Activated naive CD8-positive, alpha-beta T cell treated with anti-CD3 and anti-CD28 coated beads for 36 hours (primary cell): ENCODE measurements around the gene C19orf47. TPM values are rescaled to one million over a fixed set of nuclear protein-coding genes. Genes with fewer than 3 reads are reported as not detected.

Source experiments
- DNase-seq: peaks from one replicate; pipeline ENCODE4 v3.0.0; 2021
- H3K27ac Mint-ChIP-seq: one replicate; pipeline ENCODE4 v1.8.0; 2022; ENCODE audit warnings: mild to moderate bottlenecking, moderate library complexity, mixed read lengths
- H3K27me3 Mint-ChIP-seq: one replicate; pipeline ENCODE4 v1.8.0; 2022; ENCODE audit warnings: mild to moderate bottlenecking, mixed read lengths
- H3K36me3 Mint-ChIP-seq: one replicate; pipeline ENCODE4 v1.8.0; 2021; ENCODE audit warnings: mild to moderate bottlenecking, mixed read lengths
- H3K4me1 Mint-ChIP-seq: one replicate; pipeline ENCODE4 v1.8.0; 2021; ENCODE audit warnings: mixed read lengths
- H3K4me3 Mint-ChIP-seq: one replicate; pipeline ENCODE4 v1.8.0; 2022; ENCODE audit warnings: mild to moderate bottlenecking, moderate library complexity, mixed read lengths
- H3K9me3 Mint-ChIP-seq: one replicate; pipeline ENCODE4 v1.8.0; 2022; ENCODE audit warnings: mixed read lengths
- total RNA-seq, 2 experiments: library from RNA; stranded (reverse); gene quantifications; one replicate each; pipeline ENCODE4 v1.2.3, GENCODE V29; 2021

C19orf47 gene
- total RNA-seq, 2 experiments from 2014 or later = 26.1 to 28.1 TPM

DNA sequence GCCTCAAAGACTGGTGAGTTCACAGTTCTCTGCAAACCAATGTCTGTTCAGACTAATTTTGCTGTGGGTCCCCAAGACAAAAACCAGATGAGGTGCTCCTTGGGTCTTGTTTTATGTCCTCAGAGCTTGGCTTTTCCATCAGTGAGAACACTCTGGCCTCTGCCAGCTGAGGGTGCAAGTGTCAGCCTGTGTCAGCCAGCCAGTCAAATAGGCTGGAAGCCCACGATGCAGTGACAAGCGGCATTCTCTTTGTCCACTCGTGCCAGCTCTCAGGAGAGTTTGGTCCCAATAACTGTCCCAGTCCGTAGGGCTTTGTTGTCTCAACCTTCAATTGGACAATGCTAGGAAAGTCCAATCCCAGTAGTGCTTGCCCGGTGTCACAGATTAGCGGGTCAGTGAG lies 53.6 kb downstream of the C19orf47 start:
- H3K4me1 Mint-ChIP-seq = no peaks in the 10 kb centered on the region
- H3K27me3 Mint-ChIP-seq = no peaks in the 10 kb centered on the region
- H3K9me3 Mint-ChIP-seq = no peaks in the 10 kb centered on the region
- H3K27ac Mint-ChIP-seq = no peak overlapping the region
- H3K4me3 Mint-ChIP-seq = no peak overlapping the region
- DNase-seq = no peak
- no peaks in the 10 kb centered on the region for H3K36me3 Mint-ChIP-seq

DNA sequence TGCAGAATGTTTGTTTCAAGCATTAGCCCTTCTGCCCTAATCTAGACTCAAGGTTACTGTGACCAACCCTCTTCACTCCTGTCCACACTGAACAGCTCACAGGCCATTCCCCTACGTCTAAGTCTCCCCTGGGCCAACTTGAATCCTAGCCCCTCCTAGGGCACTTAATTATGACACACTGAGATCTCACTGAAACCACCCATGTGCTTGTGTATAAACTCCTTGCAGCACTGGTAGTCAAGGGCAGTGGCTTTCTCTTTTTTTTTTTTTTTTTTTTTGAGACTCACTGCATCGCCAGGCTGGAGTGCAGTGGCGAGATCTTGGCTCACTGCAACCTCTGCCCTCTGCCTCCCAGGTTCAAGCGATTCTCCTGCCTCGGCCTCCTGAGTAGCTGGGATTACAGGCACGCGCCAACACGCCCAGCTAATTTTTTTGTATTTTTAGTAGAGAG lies 61.2 kb downstream of the C19orf47 start:
- Mint-ChIP-seq H3K4me1 (peaks cover 31% of the 10 kb centered on the region), H3K36me3 (peaks cover 4% of the 10 kb centered on the region), H3K9me3 (no peaks in the 10 kb centered on the region), H3K27ac (peak overlapping the region; percentile 39), H3K4me3 (no peak overlapping the region), H3K27me3 (no peaks in the 10 kb centered on the region)
- DNase-seq = no peak

DNA sequence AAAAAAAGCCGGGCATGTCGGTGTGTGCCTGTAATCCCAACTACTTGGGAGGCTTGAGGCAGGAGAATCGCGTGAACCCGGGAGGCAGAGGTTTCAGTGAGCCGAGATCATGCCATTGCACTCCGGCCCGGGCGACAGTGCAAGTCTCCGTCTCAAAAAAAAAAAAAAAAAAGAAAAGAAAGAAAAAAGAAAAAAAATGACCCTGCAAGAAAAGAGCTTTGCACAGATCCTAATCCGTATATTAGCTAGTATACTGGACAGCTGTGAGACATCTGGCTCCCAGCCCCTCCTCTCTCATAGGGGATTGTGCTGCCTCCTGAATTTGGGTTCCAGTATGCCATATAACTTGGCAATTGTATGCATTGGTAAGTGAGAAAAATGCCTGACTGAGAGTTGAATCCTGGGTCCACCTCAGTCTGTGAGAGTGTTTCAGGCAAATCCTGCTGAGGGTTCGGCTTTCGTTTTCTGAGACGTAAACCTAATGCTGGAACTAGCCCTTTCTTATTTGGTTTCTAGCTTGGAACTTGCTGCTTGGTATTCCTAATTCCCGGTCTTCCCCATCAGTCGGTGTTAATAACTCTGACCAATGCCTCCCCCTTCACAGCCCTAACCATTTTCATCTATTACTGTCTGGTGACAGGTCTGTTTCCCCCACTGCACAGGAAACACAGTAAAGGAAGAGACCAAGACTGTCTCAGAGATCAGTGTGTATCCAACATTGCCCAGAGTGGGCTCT lies 61.8 kb downstream of the C19orf47 start:
- Mint-ChIP-seq H3K4me1 (peaks cover 34% of the 10 kb centered on the region), H3K36me3 (peaks cover 4% of the 10 kb centered on the region), H3K27me3 (no peaks in the 10 kb centered on the region), H3K9me3 (no peaks in the 10 kb centered on the region), H3K27ac (peak overlapping the region; percentile 97), H3K4me3 (peak overlapping the region; percentile 83)
- DNase-seq = no peak

GRCh38 chr19:40285353-40286234 lies 62.6 kb downstream of the C19orf47 start:
- Mint-ChIP-seq H3K4me3 (peak overlapping the region; percentile 83), H3K27ac (peak overlapping the region; percentile 97)

GRCh38 chr19:40284501-40285352 lies 63.5 kb downstream of the C19orf47 start, which contains the start of gene AKT2:
AKT2 (minus strand) TSS chr19:40285345; CDS start chr19:40265267, 20,078 bp downstream.
- Mint-ChIP-seq H3K4me3 (peak within 1 kb of the TSS; percentile 98), H3K27ac (peak within 1 kb of the TSS; percentile 99), H3K9me3 (no peaks in the 10 kb centered on the region), H3K27me3 (no peaks in the 10 kb centered on the region), H3K4me1 (peaks cover 47% of the 10 kb centered on the region), H3K36me3 (peaks cover 6% of the 10 kb centered on the region)
- DNase-seq = peak; percentile 86

More at GRCh38 chr19:40285353-40286234, 62.6 kb downstream of the C19orf47 start:
- H3K36me3 Mint-ChIP-seq = peaks cover 4% of the 10 kb centered on the region
- peaks cover 39% of the 10 kb centered on the region for H3K4me1 Mint-ChIP-seq
- H3K27me3 Mint-ChIP-seq = no peaks in the 10 kb centered on the region
- no peaks in the 10 kb centered on the region for H3K9me3 Mint-ChIP-seq
- peak; percentile 98 for DNase-seq

GRCh38 chr19:40284251-40284500 lies 64.0 kb downstream of the C19orf47 start:
- no peak for DNase-seq

DNA sequence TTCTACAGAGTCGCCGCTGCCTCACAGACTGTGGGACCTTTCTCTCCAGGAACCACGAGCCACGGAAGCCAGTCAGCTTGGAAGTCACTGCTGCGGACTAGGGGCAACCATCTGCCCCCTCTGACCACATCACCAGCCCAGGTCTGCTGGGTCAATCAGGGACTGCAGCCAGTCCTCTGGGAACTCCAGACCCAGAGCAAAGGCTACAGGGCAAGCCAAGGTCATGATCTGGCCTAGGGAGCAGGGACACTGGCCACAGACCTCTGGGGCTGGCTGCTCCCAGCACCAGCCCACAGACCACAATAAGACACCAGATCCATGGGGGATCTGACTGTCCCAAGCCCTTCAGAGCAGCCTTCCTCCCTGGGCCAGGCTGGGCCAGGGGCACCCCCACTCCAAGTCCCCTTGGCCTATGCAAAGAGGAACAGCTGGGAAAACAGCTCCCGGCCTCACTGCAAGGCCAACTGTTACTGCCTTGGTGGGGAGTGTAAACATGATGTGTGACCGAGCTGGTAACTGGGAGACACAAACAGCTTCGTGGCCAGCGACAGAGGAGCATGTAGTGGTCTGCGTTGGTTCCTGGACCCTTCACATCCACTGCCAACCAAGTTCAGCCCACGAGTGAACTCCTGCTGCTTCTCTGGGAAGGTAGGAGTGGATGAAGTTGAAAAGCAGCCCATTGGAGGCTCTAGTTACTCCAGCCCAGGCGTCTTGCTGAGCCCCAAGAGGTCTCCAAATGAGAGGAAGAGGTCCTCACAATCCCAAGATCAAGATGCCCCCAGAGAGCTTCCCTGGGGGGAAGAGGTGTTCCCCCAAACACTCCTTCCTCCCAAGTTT lies 64.6 kb downstream of the C19orf47 start:
- Mint-ChIP-seq H3K9me3 (no peaks in the 10 kb centered on the region), H3K27ac (peak overlapping the region; percentile 99), H3K27me3 (no peaks in the 10 kb centered on the region), H3K4me3 (peak overlapping the region; percentile 98), H3K4me1 (peaks cover 51% of the 10 kb centered on the region), H3K36me3 (peaks cover 6% of the 10 kb centered on the region)
- no peak for DNase-seq

More at GRCh38 chr19:40284251-40284500, 64.0 kb downstream of the C19orf47 start:
- H3K36me3 Mint-ChIP-seq = peaks cover 6% of the 10 kb centered on the region
- no peaks in the 10 kb centered on the region for H3K27me3 Mint-ChIP-seq
- peak overlapping the region; percentile 99 for H3K27ac Mint-ChIP-seq
- peak overlapping the region; percentile 98 for H3K4me3 Mint-ChIP-seq
- peaks cover 48% of the 10 kb centered on the region for H3K4me1 Mint-ChIP-seq
- no peaks in the 10 kb centered on the region for H3K9me3 Mint-ChIP-seq

DNA sequence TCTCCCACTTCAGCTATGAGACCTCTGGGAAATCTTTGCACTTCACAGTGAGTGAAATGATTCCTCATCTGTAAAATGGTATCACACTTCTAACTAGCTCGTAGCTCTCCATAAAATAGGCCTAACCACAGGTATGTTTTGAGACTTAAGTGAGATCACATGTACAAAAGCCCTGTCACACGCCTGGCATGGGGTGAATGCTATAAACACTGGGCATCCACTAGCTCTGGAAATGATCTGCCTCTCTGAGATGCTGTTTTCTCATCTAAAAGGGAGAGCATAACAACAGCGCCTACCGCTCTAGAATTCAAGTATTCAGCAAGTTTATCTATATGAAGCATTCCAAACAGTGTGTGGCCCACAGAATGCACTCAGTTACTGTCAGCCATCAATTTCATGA lies 65.3 kb downstream of the C19orf47 start:
- Mint-ChIP-seq H3K4me1 (peaks cover 58% of the 10 kb centered on the region), H3K4me3 (peak overlapping the region; percentile 98), H3K27me3 (no peaks in the 10 kb centered on the region), H3K36me3 (peaks cover 6% of the 10 kb centered on the region), H3K27ac (peak overlapping the region; percentile 99), H3K9me3 (no peaks in the 10 kb centered on the region)
- DNase-seq = no peak

- Mint-ChIP-seq H3K4me1 (peaks cover 65% of the 10 kb centered on the region), H3K4me3 (no peak overlapping the region), H3K36me3 (peaks cover 6% of the 10 kb centered on the region), H3K27ac (no peak overlapping the region), H3K9me3 (no peaks in the 10 kb centered on the region), H3K27me3 (no peaks in the 10 kb centered on the region)
- no peak for DNase-seq
Observed at GRCh38 chr19:40282209-40282580, 66.0 kb downstream of the C19orf47 start.

- no peak for DNase-seq
- Mint-ChIP-seq H3K27ac (peak overlapping the region; percentile 20), H3K27me3 (no peaks in the 10 kb centered on the region), H3K36me3 (peaks cover 6% of the 10 kb centered on the region), H3K9me3 (no peaks in the 10 kb centered on the region), H3K4me1 (peaks cover 64% of the 10 kb centered on the region), H3K4me3 (no peak overlapping the region)
Observed at GRCh38 chr19:40281381-40282208, 66.6 kb downstream of the C19orf47 start.

DNA sequence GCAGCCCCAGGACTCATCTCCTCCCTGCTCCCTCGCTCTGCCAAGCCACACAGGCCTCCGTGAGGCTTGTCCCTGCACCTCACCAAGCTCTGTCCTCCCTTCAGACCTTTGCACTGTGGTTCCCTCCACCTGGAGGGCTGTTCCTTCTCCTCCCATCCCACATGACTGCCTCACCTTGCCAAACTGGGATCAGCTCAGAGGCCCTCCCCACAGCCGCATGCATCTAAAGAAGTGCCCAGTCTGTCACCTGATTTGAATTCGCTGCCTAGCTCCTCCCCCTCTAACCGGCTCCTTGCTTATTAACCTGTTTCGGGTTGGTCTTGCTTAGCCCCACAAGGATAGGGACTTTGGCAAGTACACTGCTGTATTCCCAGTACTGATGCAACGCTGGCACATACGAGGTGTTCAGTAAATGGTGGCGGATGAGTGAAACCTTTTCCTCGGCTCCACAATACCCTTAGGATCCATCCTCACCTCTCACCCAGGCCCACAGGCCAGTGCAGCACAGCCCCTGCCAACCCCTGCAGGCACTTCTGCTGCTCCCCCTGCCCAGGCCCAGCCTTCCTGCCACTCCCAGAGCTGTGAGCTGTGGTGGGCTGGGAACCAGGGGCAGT lies 67.5 kb downstream of the C19orf47 start:
- DNase-seq = no peak
- H3K36me3 Mint-ChIP-seq = peaks cover 6% of the 10 kb centered on the region
- H3K9me3 Mint-ChIP-seq = no peaks in the 10 kb centered on the region
- H3K4me1 Mint-ChIP-seq = peaks cover 61% of the 10 kb centered on the region
- H3K4me3 Mint-ChIP-seq = peak overlapping the region; percentile 16
- no peaks in the 10 kb centered on the region for H3K27me3 Mint-ChIP-seq
- H3K27ac Mint-ChIP-seq = peak overlapping the region; percentile 60

DNA sequence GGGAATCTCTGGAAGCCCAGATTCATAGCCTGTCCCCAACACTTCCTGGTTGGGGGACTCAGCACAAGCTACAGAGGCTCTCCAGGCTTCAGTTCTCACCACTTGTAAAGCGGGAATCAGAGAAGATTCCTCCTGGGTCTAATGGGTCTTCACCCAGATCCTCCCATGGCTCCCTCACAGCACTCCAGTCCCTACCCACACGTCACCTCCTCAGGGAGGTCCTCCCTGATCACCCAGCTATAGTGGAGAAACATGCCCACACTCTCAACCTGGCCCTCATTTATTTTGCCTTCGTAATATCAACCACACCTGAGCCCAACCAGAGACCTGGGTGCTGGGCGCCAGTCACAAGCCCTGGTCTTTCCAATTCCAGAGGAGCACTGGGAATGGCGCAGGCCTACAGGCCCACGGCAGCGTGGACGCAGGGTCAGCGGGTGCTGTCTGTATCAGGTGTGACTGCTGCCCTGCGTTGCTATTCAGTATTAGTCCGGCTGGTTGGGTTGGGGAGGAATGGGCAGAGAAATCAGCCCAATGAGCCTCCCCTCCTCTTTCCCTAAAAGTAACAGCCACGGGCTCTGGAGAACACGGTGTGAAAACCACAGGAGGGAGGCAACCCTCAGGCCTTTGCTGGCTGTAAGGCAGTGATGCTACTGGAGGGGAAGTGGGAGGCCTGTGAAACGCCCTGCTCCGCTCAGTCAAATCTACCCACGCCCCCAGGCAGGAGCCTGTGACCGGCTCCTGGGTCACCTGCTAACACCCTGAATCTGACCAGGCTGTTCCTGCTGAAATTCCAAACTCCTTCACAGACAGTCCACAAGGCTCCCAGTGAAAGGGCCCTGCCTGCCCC lies 68.2 kb downstream of the C19orf47 start:
- no peak for DNase-seq
- Mint-ChIP-seq H3K27me3 (no peaks in the 10 kb centered on the region), H3K27ac (peak overlapping the region; percentile 60), H3K36me3 (peaks cover 6% of the 10 kb centered on the region), H3K4me3 (peak overlapping the region; percentile 16), H3K9me3 (no peaks in the 10 kb centered on the region), H3K4me1 (peaks cover 63% of the 10 kb centered on the region)
